OCI-LY1 (cell line): ENCODE measurements around the gene KSR1.

Experiments used
- CTCF ChIP-seq: fragments of 200-600 bp; sonication (generic), shearing (Covaris generic); IDR thresholded peaks from 2 replicates; pipeline ENCODE4 v1.5.1; 2017; ENCODE audit warnings: mild to moderate bottlenecking, antibody characterized with exemption, low read length, moderate library complexity, mixed read lengths
- EZH2 ChIP-seq: fragments of 200-600 bp; sonication (generic), shearing (Covaris generic); IDR thresholded peaks from 2 replicates; pipeline ENCODE4 v1.8.0; 2017; ENCODE audit warnings: borderline replicate concordance, mixed run types, mild to moderate bottlenecking, antibody characterized with exemption, low read length, moderate library complexity, mixed read lengths

DNA sequence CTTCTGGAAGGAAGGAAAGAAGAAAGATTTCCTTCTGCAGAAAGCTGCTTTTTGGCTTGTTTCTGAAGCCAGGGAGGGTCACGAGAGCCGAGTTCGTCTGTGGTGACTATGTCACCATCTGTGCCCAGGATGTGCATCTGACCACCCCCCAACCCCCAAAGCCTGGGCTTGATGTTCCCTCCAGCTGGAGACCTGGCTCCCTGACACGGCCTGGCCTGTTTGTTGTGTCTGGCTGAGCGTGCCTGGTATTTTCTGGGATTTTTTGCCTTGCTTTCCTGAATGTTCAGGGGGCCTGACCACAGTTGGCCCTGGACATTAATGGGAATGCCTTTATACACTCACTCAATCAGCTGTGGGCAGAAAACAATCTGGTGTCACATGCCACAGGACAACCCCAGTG, 213.6 kb downstream of the KSR1 start:
- TF ChIP-seq EZH2, result no peak
- no peak for TF ChIP-seq CTCF
